Colonic mucosa (tissue), 4 donors: Measurements from ENCODE around the gene DENND1A. TPM values are rescaled to one million over a fixed set of nuclear protein-coding genes. Genes with fewer than 3 reads are reported as not detected.

Experiments used
- DNase-seq: peaks from one replicate; pipeline ENCODE4 v3.0.0-alpha.2; 2020
- H3K27ac ChIP-seq: fragments of 200-600 bp; one replicate; pipeline ENCODE4 v1.8.0; 2021
- H3K27me3 ChIP-seq: fragments of 200-600 bp; one replicate; pipeline ENCODE4 v1.8.0; 2021
- H3K36me3 ChIP-seq: fragments of 200-600 bp; one replicate; pipeline ENCODE4 v1.8.0; 2021
- H3K4me1 ChIP-seq: fragments of 200-600 bp; one replicate; pipeline ENCODE4 v1.8.0; 2021; ENCODE audit warnings: mild to moderate bottlenecking
- H3K4me3 ChIP-seq: fragments of 200-600 bp; one replicate; pipeline ENCODE4 v1.8.0; 2021
- H3K9ac ChIP-seq, 2 donors: one replicate each; pipeline ENCODE4 v1.7.0; 2013; ENCODE audit warnings: control low read depth in 2 of 2, low read depth in 2 of 2, low read length in 2 of 2
- H3K9me3 ChIP-seq: fragments of 200-600 bp; one replicate; pipeline ENCODE4 v1.8.0; 2021
- intact Hi-C: fragments of 100-400 bp; cut with DNase I; formaldehyde crosslinking; loops from one replicate; pipeline ENCODE4 v1.14.1; 2022
- total RNA-seq, 2 donors: library from RNA; stranded (reverse); fragmentation: NEBNext Ultra II Directional in 1 of 2; extraction: Animal tissue kit (Norgen Biotek cat#: 25700) in 1 of 2; gene quantifications; one replicate each; pipeline ENCODE4 v1.2.1, GENCODE V29; 2021
- TF ChIP-seq, protein P1 (sequence below): fragments of 200-600 bp; IDR thresholded peaks from one replicate; pipeline ENCODE4 v1.8.0; 2022; ENCODE audit warnings: antibody characterized with exemption, mild to moderate bottlenecking
- donor health status: healthy.
- donor health status: DM: no; HTN: no; CAD: no.
- donor health status: DM: no; HTN: no; CAD: no.

DENND1A gene
- total RNA-seq, 2 donors from 2014 or later, result 34.3 to 39.9 TPM

GRCh38 chr9:123410281-123410910 lies 519.5 kb downstream of the DENND1A start:
- no peaks in the 10 kb centered on the region for H3K9me3 ChIP-seq
- TF ChIP-seq, protein P1, sequence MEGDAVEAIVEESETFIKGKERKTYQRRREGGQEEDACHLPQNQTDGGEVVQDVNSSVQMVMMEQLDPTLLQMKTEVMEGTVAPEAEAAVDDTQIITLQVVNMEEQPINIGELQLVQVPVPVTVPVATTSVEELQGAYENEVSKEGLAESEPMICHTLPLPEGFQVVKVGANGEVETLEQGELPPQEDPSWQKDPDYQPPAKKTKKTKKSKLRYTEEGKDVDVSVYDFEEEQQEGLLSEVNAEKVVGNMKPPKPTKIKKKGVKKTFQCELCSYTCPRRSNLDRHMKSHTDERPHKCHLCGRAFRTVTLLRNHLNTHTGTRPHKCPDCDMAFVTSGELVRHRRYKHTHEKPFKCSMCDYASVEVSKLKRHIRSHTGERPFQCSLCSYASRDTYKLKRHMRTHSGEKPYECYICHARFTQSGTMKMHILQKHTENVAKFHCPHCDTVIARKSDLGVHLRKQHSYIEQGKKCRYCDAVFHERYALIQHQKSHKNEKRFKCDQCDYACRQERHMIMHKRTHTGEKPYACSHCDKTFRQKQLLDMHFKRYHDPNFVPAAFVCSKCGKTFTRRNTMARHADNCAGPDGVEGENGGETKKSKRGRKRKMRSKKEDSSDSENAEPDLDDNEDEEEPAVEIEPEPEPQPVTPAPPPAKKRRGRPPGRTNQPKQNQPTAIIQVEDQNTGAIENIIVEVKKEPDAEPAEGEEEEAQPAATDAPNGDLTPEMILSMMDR, result no peak

GRCh38 chr9:123408313-123409262 lies 521.3 kb downstream of the DENND1A start:
- H3K4me3 ChIP-seq, result no peak overlapping the region
- H3K4me1 ChIP-seq, result no peaks in the 10 kb centered on the region
- no peak overlapping the region for H3K27ac ChIP-seq
- no peaks in the 10 kb centered on the region for H3K36me3 ChIP-seq
- H3K27me3 ChIP-seq, result no peaks in the 10 kb centered on the region
- intact Hi-C loops, result loop anchor here (10.0 kb wide), 1 partner anchor 106 kb away; no protein-coding TSS in a partner anchor
- H3K9ac ChIP-seq, result no peak overlapping the region
- TF ChIP-seq, protein P1, result no peak
- H3K9me3 ChIP-seq, result no peaks in the 10 kb centered on the region
- DNase-seq, result no peak

More at GRCh38 chr9:123410281-123410910, 519.5 kb downstream of the DENND1A start:
- no peak overlapping the region for H3K9ac ChIP-seq
- H3K4me1 ChIP-seq, result no peaks in the 10 kb centered on the region
- no peak for DNase-seq
- H3K36me3 ChIP-seq, result no peaks in the 10 kb centered on the region
- H3K27me3 ChIP-seq, result no peaks in the 10 kb centered on the region
- no peak overlapping the region for H3K27ac ChIP-seq
- H3K4me3 ChIP-seq, result no peak overlapping the region
- intact Hi-C loops, result no loop called here

DNA sequence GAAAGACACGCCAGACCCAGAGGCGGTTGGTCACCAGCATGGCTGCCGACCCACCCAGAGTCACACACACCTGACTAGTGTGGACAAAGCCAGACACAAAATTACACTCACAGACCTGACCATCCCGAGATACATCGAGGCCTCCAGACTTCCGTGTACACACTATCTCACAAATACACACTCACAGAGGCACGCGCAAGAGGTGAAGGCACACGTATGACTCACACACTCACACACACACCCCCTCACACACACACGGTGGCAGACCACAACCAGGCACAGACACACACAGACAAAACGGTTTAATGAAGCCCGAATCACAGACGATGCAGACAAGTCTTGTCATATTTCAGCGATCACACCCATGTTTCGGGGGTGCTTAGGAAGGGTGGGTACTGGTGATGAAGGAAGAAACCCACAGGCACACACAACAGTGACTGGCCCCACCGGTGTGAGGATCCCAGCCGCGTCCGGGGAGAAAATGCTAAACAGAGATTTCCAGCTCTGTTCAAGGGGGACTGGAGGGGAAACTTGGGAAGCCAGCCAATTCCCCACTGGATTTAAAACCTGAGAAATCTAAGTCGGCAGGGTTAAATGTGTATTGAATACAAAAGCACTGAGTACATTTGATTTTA lies 522.6 kb downstream of the DENND1A start:
- Histone ChIP-seq H3K36me3 (no peaks in the 10 kb centered on the region), H3K27ac (no peak overlapping the region), H3K27me3 (no peaks in the 10 kb centered on the region), H3K4me1 (no peaks in the 10 kb centered on the region), H3K4me3 (no peak overlapping the region), H3K9ac (no peak overlapping the region), H3K9me3 (no peaks in the 10 kb centered on the region)
- TF ChIP-seq, protein P1, result no peak
- DNase-seq, result no peak
- intact Hi-C loops, result loop anchor here (10.0 kb wide), 1 partner anchor 107 kb away; no protein-coding TSS in a partner anchor

DNA sequence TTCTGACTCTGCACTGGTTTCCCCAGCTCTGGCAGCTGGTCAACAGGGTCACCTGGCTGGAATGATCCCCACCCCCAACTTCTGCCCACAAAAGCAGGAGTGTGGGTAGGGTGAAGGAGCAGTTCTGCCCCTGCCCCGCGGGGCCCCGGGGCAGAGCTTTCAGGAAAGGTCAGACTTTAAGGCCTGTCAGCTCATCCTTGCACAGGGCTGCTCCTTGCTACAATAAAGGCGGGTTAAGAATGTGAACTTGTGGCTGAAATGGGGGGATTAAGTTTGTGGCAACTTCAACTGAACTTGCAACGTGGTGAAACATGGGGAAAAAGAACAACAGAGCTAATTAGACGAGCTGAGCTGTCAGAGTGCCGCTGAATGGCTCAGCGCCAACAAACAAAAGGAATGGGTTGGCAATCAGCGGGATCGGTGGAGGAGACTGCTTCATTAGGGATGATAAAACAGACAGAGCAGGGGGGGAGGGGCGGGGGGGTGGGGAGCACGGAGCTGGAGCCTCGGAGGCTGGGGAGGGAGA lies 523.2 kb downstream of the DENND1A start:
- Histone ChIP-seq H3K9ac (no peak overlapping the region), H3K27ac (no peak overlapping the region), H3K36me3 (no peaks in the 10 kb centered on the region), H3K4me3 (no peak overlapping the region), H3K9me3 (no peaks in the 10 kb centered on the region), H3K27me3 (no peaks in the 10 kb centered on the region), H3K4me1 (no peaks in the 10 kb centered on the region)
- no peak for DNase-seq
- TF ChIP-seq, protein P1, result no peak
- intact Hi-C loops, result loop anchor here (10.0 kb wide), 1 partner anchor 108 kb away; no protein-coding TSS in a partner anchor

GRCh38 chr9:123406016-123406415 lies 523.9 kb downstream of the DENND1A start:
- Histone ChIP-seq H3K9ac (no peak overlapping the region), H3K4me1 (no peaks in the 10 kb centered on the region), H3K9me3 (no peaks in the 10 kb centered on the region), H3K36me3 (no peaks in the 10 kb centered on the region), H3K27me3 (no peaks in the 10 kb centered on the region), H3K4me3 (no peak overlapping the region), H3K27ac (no peak overlapping the region)
- intact Hi-C loops, result loop anchor here (10.0 kb wide), 1 partner anchor 109 kb away; no protein-coding TSS in a partner anchor
- TF ChIP-seq, protein P1, result no peak
- DNase-seq, result no peak
